K562 (cell line): ENCODE data around the gene DPH2. TPM values are rescaled to one million over a fixed set of nuclear protein-coding genes. Genes with fewer than 3 reads are reported as not detected.

Experiments used
- ATAC-seq: fragments of 200-7000 bp; cut with Tn5 transposase; 3 replicates; pipeline ENCODE4 v1.9.1; 2020; ENCODE audit warnings: moderate library complexity
- BruUV-seq: library from RNA; stranded (reverse); fragments of 400-500 nt; replicated peaks from 2 replicates; lab custom pipeline; 2021; lab: Mats Ljungman, UMichigan
- CTCF ChIA-PET: fragments of 300-600 bp; formaldehyde crosslinking; extraction: SDS; loops from one replicate; lab custom pipeline; 2021; ENCODE audit warnings: low intra/inter-chr PET ratio; lab: Yijun Ruan, JAX
- POLR2A ChIA-PET: fragments of 300-600, 350-650 bp; sonication (Branson Sonifier 250); formaldehyde crosslinking; extraction: SDS; loops from one replicate; lab custom pipeline; 2021; ENCODE audit warnings: antibody characterized with exemption, inconsistent platforms; lab: Yijun Ruan, JAX
- DNase-seq, 4 experiments: peaks; one replicate each; pipeline versions ENCODE4 v3.0.0 to v3.0.0-alpha.2; 2011 to 2018; ENCODE audit warnings: low spot score in 3 of 4, mixed read lengths in 3 of 4; ENCODE audit errors: extremely low read depth in 1 of 4
- FAIRE-seq: peaks from 2 replicates; lab custom pipeline; 2011; peaks lifted over from hg19 to GRCh38; lab: Jason Lieb, UNC
- H2AFZ ChIP-seq: 2 replicates; pipeline ENCODE4 v1.6.0; 2011; ENCODE audit warnings: low read depth, low read length, control low read depth, inconsistent platforms
- H3K27ac ChIP-seq: fragments of 200-600 bp; 3 replicates; pipeline ENCODE4 v1.8.0; 2011; ENCODE audit warnings: low read depth, mild to moderate bottlenecking, control low read depth, inconsistent platforms, low read length, moderate library complexity, mixed read lengths; ENCODE audit errors: extremely low read depth
- H3K27me3 ChIP-seq, 2 experiments: fragments of 300-600 bp in 1 of 2; 2 replicates in 1 of 2; 3 replicates in 1 of 2; pipeline versions ENCODE4 v1.6.0 to v1.8.0; 2011; ENCODE audit warnings: inconsistent platforms in 2 of 2, low read length in 2 of 2, mild to moderate bottlenecking in 1 of 2, mixed read lengths in 1 of 2, moderate library complexity in 1 of 2; ENCODE audit not compliant: control insufficient read depth in 2 of 2, insufficient read depth in 2 of 2
- H3K36me3 ChIP-seq: fragments of 300-600 bp; 3 replicates; pipeline ENCODE4 v1.8.0; 2011; ENCODE audit warnings: mild to moderate bottlenecking, low read length, inconsistent platforms; ENCODE audit not compliant: control insufficient read depth, insufficient read depth
- H3K4me1 ChIP-seq, 2 experiments: fragments of 200-600 bp in 1 of 2; replicated peaks in 1 of 2; 2 replicates in 1 of 2; 3 replicates in 1 of 2; pipeline versions ENCODE4 v1.5.1 to v1.8.0; 2011; ENCODE audit warnings: inconsistent platforms in 2 of 2, low read length in 2 of 2, mild to moderate bottlenecking in 1 of 2, mixed read lengths in 1 of 2, moderate library complexity in 1 of 2; ENCODE audit not compliant: control insufficient read depth in 2 of 2, insufficient read depth in 2 of 2
- H3K4me2 ChIP-seq: 2 replicates; pipeline ENCODE4 v1.6.1; 2011; ENCODE audit warnings: low read length, control low read depth, inconsistent platforms, mixed read lengths; ENCODE audit not compliant: insufficient read depth
- H3K4me3 ChIP-seq: fragments of 200-600 bp; sonication (generic), shearing (Covaris generic); 2 replicates; pipeline ENCODE4 v1.5.1; 2016; ENCODE audit warnings: control low read depth, inconsistent platforms
- H3K79me2 ChIP-seq: fragments of 200-600 bp; 3 replicates; pipeline ENCODE4 v1.8.0; 2011; ENCODE audit warnings: low read length, inconsistent platforms; ENCODE audit not compliant: control insufficient read depth, insufficient read depth
- H3K9ac ChIP-seq, 2 experiments: 2 replicates each; pipeline versions ENCODE4 v1.6.0 to v1.6.1; 2011; ENCODE audit warnings: low read depth in 2 of 2, low read length in 2 of 2, control low read depth in 1 of 2, inconsistent platforms in 1 of 2, mild to moderate bottlenecking in 1 of 2, mixed read lengths in 1 of 2; ENCODE audit not compliant: insufficient read depth in 1 of 2
- H3K9me1 ChIP-seq: one replicate; pipeline ENCODE4 v1.6.0; 2011; ENCODE audit warnings: inconsistent platforms, mild to moderate bottlenecking, low read length, moderate library complexity; ENCODE audit not compliant: control insufficient read depth, insufficient read depth
- H3K9me3 ChIP-seq: replicated peaks from 2 replicates; pipeline ENCODE4 v1.5.1; 2011; ENCODE audit warnings: low read depth, low read length, inconsistent platforms; ENCODE audit not compliant: control insufficient read depth, insufficient read depth
- H4K20me1 ChIP-seq: replicated peaks from 2 replicates; pipeline ENCODE4 v1.6.1; 2011; ENCODE audit warnings: low read length, inconsistent platforms, mixed read lengths; ENCODE audit not compliant: control insufficient read depth, insufficient read depth
- CBFA2T3 ChIP-seq: fragments of 450-650 bp; IDR thresholded peaks from 2 replicates; pipeline ENCODE4 v1.6.1; 2017
- MTA1 ChIP-seq: fragments of 450-650 bp; IDR thresholded peaks from 2 replicates; pipeline ENCODE4 v1.6.1; 2017; ENCODE audit warnings: borderline replicate concordance
- PML ChIP-seq: IDR thresholded peaks from 2 replicates; pipeline ENCODE4 v1.6.1; 2012; ENCODE audit warnings: low read length, inconsistent platforms
- POLR2G ChIP-seq: fragments of 200-400 bp; formaldehyde crosslinking; IDR thresholded peaks from 2 replicates; pipeline ENCODE4 v1.6.1; 2017; ENCODE audit warnings: low read depth, mild to moderate bottlenecking, antibody characterized with exemption, low read length, moderate library complexity
- SMAD1 ChIP-seq: fragments of 150-350 bp; IDR thresholded peaks from 2 replicates; pipeline ENCODE4 v1.6.1; 2014; ENCODE audit warnings: low read length, low read depth; ENCODE audit not compliant: partially characterized antibody
- SMARCB1 ChIP-seq: IDR thresholded peaks from 2 replicates; pipeline ENCODE4 v1.6.1; 2011; ENCODE audit warnings: improper control_type of control experiment, low read depth; ENCODE audit not compliant: insufficient read length
- ZNF175 ChIP-seq: fragments of 200-800 bp; sonication (Bioruptor generic); IDR thresholded peaks from 2 replicates; pipeline ENCODE4 v1.6.1; 2016; ENCODE audit warnings: low read depth, mild to moderate bottlenecking, missing genetic modification characterization, missing compliant biosample characterization
- ZNF184 ChIP-seq: sonication (generic); formaldehyde crosslinking; IDR thresholded peaks from 2 replicates; pipeline ENCODE4 v1.5.0; 2020; ENCODE audit warnings: missing genetic modification reagents
- ZNF232 ChIP-seq: sonication (generic); formaldehyde crosslinking; IDR thresholded peaks from 2 replicates; pipeline ENCODE4 v1.8.0; 2022; ENCODE audit warnings: mild to moderate bottlenecking, missing genetic modification reagents
- ZNF551 ChIP-seq: fragments of 250-450 bp; sonication (Bioruptor Pico); IDR thresholded peaks from 2 replicates; pipeline ENCODE4 v1.5.0; 2021; ENCODE audit warnings: mild to moderate bottlenecking, moderate library complexity
- WGBS: fragments of 100-300 bp; shearing (Covaris generic); methylation state at CpG from one replicate; pipeline ENCODE4 v1.1.6; 2016; ENCODE audit warnings: low coverage, mixed read lengths; ENCODE audit not compliant: insufficient coverage; ENCODE audit errors: missing lambda C conversion rate; 5-methylcytosine and 5-hydroxymethylcytosine counted together
- in situ Hi-C: fragments of 300-500 bp; cut with MboI; formaldehyde crosslinking; loops from 4 replicates; pipeline ENCODE4 v1.15.0; 2018; ENCODE audit warnings: inconsistent platforms, mixed read lengths
- intact Hi-C: fragments of 100-400 bp; cut with micrococcal nuclease; formaldehyde crosslinking; loops from 2 replicates; pipeline ENCODE4 v1.14.2; 2022
- polyA plus RNA-seq, 8 experiments: library from polyadenylated mRNA; depleted of rRNA in 4 of 8; stranded (reverse) in 5 of 8; unstranded in 3 of 8; fragments of >200 nt; fragmentation: Nextera tagmentation in 2 of 8; fragmentation: Illumina TruSeq in 1 of 8; extraction: Ambion mirVana in 2 of 8; extraction: Trizol in 1 of 8; gene quantifications; 2 replicates each; pipeline versions ENCODE4 v1.2.1 to v1.2.3, GENCODE V29; 2011 to 2014; ENCODE audit warnings: inconsistent platforms in 1 of 8, missing spikeins in 1 of 8
- total RNA-seq, 7 experiments: library from RNA; depleted of rRNA in 6 of 7; stranded (reverse); fragments of >200 nt in 6 of 7; fragmentation: Illumina TruSeq in 2 of 7; extraction: Trizol in 2 of 7; gene quantifications; 2 replicates each; pipeline versions ENCODE4 v1.2.1 to v1.2.3, GENCODE V29; 2011 to 2021; ENCODE audit warnings: low replicate concordance in 1 of 7
- TF ChIP-seq, protein P1 (sequence below): fragments of 250-450 bp; sonication (Bioruptor Pico); IDR thresholded peaks from 2 replicates; pipeline ENCODE4 v1.4.0; 2020; ENCODE audit warnings: mild to moderate bottlenecking, moderate library complexity
- TF ChIP-seq, protein P2 (sequence below): sonication (generic); formaldehyde crosslinking; IDR thresholded peaks from 2 replicates; pipeline ENCODE4 v1.8.1; 2023; ENCODE audit warnings: mild to moderate bottlenecking, missing genetic modification reagents

Gene DPH2
- total and polyA plus RNA-seq, 9 of the 15 experiments (the other 6 are each of a cell fraction or from before 2014, with no cell fraction given): 17.9 to 94.1 (median 68.1) TPM

DNA sequence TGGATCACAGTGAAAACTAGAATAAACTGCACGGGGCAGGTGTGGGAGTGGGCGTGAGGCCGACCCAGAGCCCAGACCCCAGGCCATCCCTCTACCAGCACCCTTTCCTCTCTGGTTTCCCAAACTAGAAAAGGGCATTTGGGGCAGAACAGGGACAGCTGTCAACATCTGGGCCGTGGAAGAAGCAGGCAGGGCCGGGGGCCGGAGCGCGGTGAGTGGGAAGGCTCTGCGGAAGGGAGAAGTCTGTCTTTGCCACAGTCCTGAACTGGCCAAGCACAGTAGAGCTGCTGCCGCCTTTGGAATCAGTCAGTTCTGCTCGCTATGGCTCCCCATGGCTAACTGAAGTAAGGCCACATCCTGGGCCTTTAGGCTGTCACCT lies 28.2 kb downstream of the DPH2 start (continued):
- no peak for TF ChIP-seq SMAD1
- TF ChIP-seq ZNF184 (CRISPR knock-in tag): no peak
- TF ChIP-seq PML: no peak
- TF ChIP-seq SMARCB1: no peak
- TF ChIP-seq ZNF175 (CRISPR knock-in tag): no peak
- no peak for TF ChIP-seq MTA1
- TF ChIP-seq ZNF551 (CRISPR knock-in tag): no peak
- TF ChIP-seq CBFA2T3: no peak
- no peak for TF ChIP-seq ZNF232 (CRISPR knock-in tag)
- TF ChIP-seq, protein P1, sequence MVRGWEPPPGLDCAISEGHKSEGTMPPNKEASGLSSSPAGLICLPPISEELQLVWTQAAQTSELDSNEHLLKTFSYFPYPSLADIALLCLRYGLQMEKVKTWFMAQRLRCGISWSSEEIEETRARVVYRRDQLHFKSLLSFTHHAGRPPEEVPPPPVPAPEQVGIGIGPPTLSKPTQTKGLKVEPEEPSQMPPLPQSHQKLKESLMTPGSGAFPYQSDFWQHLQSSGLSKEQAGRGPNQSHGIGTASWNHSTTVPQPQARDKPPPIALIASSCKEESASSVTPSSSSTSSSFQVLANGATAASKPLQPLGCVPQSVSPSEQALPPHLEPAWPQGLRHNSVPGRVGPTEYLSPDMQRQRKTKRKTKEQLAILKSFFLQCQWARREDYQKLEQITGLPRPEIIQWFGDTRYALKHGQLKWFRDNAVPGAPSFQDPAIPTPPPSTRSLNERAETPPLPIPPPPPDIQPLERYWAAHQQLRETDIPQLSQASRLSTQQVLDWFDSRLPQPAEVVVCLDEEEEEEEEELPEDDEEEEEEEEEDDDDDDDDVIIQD: no peak

DNA sequence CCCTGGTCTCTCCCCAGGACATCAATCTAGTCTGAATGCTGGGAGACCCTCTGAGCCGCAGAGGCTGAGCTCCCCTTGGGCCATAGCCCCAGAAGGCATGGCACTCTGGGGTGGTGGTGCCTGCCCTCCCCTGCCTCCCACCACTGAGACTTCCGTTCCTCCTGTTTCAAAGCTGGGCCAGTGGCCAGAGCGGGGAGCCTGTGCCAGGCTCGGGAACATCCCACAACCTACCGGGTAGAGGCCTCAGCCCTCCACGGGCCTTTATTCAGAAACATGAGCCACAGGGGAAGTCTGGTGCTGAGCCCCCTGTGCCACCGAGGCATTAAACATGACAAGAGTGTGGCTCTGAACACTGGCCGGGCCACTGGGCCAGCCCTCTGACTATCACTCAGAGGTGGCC lies 29.6 kb downstream of the DPH2 start:
- no peaks in the 10 kb centered on the region for H3K79me2 ChIP-seq
- no peaks in the 10 kb centered on the region for H4K20me1 ChIP-seq
- CTCF ChIA-PET: no interaction called here
- peaks cover 5 to 67% of the 10 kb centered on the region in 2 experiments; a peak in 4 of 5 replicates for H3K4me1 ChIP-seq
- FAIRE-seq: no peak
- in situ Hi-C loops (no loop called here), intact Hi-C loops (loop anchor here (10.0 kb wide), 1 partner anchor 295 kb away; no protein-coding TSS in a partner anchor)
- DNase-seq: no peak
- BruUV-seq: no TSS peak
- no peak for ATAC-seq
- no peak overlapping the region for H3K4me2 ChIP-seq
- POLR2A ChIA-PET: interaction anchor here (0.8 to 1.7 kb wide), 7 partner anchors 10 to 49 kb away, joined by 3 to 10 read pairs (median 4); partner anchors contain the start of gene SLC6A9
- no peak overlapping the region for H3K4me3 ChIP-seq
- peaks cover 5% of the 10 kb centered on the region for H3K9me1 ChIP-seq
- peak overlapping the region in 1 of 2 experiments; percentile 37; a peak in 2 of 4 replicates for H3K9ac ChIP-seq
- no peak overlapping the region for H2AFZ ChIP-seq
- H3K27me3 ChIP-seq: no peaks in the 10 kb centered on the region
- no peaks in the 10 kb centered on the region; the same call in 2 of the 3 replicates for H3K36me3 ChIP-seq
- no peak overlapping the region for H3K27ac ChIP-seq
- H3K9me3 ChIP-seq: no peaks in the 10 kb centered on the region
- 76% methylated on average over 8 of the region's 8 CpGs for WGBS
- TF ChIP-seq, protein P2, sequence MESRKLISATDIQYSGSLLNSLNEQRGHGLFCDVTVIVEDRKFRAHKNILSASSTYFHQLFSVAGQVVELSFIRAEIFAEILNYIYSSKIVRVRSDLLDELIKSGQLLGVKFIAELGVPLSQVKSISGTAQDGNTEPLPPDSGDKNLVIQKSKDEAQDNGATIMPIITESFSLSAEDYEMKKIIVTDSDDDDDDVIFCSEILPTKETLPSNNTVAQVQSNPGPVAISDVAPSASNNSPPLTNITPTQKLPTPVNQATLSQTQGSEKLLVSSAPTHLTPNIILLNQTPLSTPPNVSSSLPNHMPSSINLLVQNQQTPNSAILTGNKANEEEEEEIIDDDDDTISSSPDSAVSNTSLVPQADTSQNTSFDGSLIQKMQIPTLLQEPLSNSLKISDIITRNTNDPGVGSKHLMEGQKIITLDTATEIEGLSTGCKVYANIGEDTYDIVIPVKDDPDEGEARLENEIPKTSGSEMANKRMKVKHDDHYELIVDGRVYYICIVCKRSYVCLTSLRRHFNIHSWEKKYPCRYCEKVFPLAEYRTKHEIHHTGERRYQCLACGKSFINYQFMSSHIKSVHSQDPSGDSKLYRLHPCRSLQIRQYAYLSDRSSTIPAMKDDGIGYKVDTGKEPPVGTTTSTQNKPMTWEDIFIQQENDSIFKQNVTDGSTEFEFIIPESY: no peak
- TF ChIP-seq POLR2G: peak; percentile 33; the same call in 1 of the 2 replicates
